ENCODE data around the gene PSPN. TPM values are rescaled to one million over a fixed set of nuclear protein-coding genes. Genes with fewer than 3 reads are reported as not detected.
"Not testable (repeated sequence)": the region's sequence is repeated elsewhere in the genome, so short reads cannot be mapped to it uniquely, and the experiment has no call there.

The PSPN gene
- total RNA-seq, 1 donor from 2014 or later = not detected

DNA sequence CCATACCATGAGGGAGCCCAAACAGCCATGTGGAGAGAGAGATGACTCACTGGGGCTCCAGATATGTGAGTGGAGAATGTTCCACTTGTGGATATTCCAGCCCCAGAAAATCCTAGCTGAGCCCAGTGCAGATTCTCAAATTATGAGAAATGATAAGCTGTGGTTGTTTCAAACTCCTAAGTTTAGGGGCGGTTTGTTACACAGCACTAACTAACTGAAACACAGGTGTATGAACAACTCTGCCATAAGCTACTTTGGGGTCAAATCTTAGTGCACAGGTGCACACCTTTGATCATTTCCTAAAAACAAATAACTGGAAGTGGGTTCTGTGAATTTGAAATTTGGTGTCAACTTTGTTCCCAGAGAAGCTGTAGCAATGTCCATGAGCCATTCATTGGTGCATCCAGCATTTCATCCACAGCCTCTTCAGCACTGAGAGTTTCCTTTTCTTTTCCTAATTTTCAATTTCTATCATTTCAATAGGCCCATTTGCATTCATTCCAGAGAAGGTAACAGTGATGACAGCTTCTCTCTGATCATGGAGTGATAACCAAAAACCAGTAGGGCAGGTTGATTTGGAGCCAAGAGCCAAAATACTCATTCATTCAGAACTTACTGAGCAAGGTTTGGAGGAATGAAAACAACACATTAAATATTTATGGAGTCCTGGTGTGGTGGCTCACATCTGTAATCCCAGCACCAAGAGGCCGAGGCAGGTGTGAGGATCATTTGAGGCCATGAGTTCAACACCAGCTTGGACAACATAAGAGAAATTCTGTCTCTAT is 23.2 kb downstream of the PSPN start:
- DNase-seq (ENCODE audit: low spot score in 2 of 2) = no peak
- no peak overlapping the region for H3K27ac ChIP-seq
- TF ChIP-seq, protein P1, sequence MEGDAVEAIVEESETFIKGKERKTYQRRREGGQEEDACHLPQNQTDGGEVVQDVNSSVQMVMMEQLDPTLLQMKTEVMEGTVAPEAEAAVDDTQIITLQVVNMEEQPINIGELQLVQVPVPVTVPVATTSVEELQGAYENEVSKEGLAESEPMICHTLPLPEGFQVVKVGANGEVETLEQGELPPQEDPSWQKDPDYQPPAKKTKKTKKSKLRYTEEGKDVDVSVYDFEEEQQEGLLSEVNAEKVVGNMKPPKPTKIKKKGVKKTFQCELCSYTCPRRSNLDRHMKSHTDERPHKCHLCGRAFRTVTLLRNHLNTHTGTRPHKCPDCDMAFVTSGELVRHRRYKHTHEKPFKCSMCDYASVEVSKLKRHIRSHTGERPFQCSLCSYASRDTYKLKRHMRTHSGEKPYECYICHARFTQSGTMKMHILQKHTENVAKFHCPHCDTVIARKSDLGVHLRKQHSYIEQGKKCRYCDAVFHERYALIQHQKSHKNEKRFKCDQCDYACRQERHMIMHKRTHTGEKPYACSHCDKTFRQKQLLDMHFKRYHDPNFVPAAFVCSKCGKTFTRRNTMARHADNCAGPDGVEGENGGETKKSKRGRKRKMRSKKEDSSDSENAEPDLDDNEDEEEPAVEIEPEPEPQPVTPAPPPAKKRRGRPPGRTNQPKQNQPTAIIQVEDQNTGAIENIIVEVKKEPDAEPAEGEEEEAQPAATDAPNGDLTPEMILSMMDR (IDR thresholded peaks at IDR 0.05) = no peak

DNA sequence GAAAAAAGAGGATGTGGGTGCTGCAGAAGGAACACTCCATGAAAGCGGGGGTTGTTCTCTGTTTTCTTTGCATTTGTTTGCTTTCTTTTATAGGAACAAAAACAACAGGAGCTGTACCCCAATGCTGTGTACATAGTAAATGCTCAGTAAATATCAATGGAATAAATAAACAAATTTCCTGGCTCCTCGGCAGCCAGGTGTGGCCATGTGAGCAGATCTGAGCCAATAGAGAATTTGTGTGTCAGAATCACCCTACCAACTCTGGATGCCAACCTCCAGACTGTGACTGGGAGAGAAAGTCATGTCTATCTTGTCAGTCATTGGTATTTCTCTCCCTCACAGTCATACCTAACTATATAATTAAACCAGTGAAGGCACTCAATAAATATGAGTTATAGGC is 25.0 kb downstream of the PSPN start:
- no peaks in the 10 kb centered on the region for H3K36me3 ChIP-seq
- intact Hi-C loops (cut with DNase I) = loop anchor here (10.0 kb wide), 1 partner anchor 136 kb away; no protein-coding TSS in a partner anchor
- no peaks in the 10 kb centered on the region for H3K27me3 ChIP-seq
- H3K27ac ChIP-seq = no peak overlapping the region
- no peaks in the 10 kb centered on the region for H3K4me1 ChIP-seq
- no peaks in the 10 kb centered on the region for H3K9me3 ChIP-seq
- no peak overlapping the region for H3K4me3 ChIP-seq
- TF ChIP-seq, protein P1 (IDR thresholded peaks at IDR 0.05) = no peak
- no peak for DNase-seq (ENCODE audit: low spot score in 2 of 2)

More for the DNA sequence above, 23.2 kb downstream of the PSPN start:
- intact Hi-C loops (cut with DNase I) = loop anchor here (10.0 kb wide), 1 partner anchor 138 kb away; no protein-coding TSS in a partner anchor
- no peaks in the 10 kb centered on the region for H3K9me3 ChIP-seq
- H3K4me1 ChIP-seq = no peaks in the 10 kb centered on the region
- H3K36me3 ChIP-seq = no peaks in the 10 kb centered on the region
- no peak overlapping the region for H3K4me3 ChIP-seq
- H3K27me3 ChIP-seq = no peaks in the 10 kb centered on the region

DNA sequence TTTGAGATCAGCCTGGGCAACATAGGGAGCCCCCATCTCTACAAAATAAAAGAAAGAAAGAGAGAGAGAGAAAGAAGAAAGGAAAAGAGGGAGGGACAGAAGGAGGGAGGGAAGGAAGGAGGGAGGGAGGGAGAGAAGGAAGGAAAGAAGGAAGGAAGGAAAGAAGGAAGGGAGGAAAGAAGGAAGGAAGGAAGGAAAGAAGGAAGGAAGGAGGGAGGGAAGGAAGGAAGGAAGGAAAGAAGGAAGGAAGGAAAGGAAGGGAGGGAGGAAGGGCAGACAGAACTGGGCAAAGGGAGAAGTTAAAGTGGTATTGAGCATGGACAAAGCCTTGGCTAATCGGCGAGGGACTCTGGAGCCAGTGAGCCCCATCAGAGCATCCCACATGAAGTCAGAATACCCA is 26.5 kb downstream of the PSPN start:
- H3K9me3 ChIP-seq; H3K4me3 ChIP-seq; H3K27ac ChIP-seq; DNase-seq (ENCODE audit: low spot score in 2 of 2); H3K36me3 ChIP-seq; H3K27me3 ChIP-seq; intact Hi-C loops (cut with DNase I); H3K4me1 ChIP-seq: not testable (repeated sequence)

DNA sequence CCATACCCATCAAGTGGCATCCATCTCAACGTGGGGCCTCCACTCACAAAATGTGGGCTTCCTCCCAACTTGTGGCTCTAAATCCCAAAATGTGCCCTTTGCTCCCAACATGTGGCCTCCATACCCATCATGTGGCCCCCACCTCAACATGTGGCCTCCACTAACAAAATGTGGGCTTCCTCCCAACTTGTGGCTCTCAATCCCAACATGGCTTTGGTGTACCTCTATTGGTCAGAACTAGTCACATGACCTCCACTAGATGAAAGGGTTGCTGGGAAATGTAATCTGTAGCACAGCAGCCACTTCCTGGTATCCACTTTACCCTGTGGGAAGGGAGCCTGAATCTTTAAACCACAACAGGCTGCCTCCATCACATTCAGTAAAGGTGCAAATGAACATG is 32.3 kb downstream of the PSPN start:
- Histone ChIP-seq H3K27ac (no peak overlapping the region), H3K4me3 (no peak overlapping the region), H3K27me3 (no peaks in the 10 kb centered on the region), H3K36me3 (no peaks in the 10 kb centered on the region), H3K4me1 (no peaks in the 10 kb centered on the region), H3K9me3 (no peaks in the 10 kb centered on the region)
- TF ChIP-seq, protein P1 (IDR thresholded peaks at IDR 0.05) = no peak
- no peak for DNase-seq (ENCODE audit: low spot score in 2 of 2)
- intact Hi-C loops (cut with DNase I) = no loop called here

DNA sequence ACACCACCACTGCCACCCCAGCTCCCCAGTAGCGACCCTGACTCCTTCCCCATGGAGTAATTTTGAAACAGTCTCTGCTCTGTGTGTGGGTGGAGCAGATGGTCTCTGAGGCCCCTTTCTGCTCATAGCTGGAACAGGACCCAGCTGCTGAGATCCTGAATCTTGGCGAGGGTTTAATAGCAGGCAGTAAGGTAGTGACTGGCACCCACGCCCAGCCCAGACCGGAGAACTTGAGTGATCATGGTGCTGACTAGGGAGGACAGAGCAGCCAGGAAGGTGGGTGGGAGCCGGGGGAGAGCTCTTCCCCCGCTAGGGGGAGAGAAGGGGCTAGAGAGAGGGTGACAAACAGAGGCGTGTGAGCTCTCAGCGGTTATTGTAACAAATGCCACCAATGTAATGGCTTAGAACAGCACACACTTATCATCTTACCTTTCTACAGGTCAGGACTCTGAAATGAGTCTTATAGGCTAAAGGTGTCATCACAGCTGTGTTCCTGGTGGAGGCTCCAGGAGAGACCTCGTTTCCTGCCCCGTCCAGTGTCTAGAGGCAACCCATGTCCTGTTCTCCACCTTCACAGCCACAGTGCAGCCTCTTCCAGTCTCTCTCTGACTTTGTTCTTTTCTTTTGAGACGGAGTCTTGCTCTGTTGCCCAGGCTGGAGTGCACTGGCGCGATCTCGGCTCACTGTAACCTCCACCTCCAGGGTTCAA is 35.1 kb downstream of the PSPN start:
- no peaks in the 10 kb centered on the region for H3K4me1 ChIP-seq
- no peak for DNase-seq (ENCODE audit: low spot score in 2 of 2)
- H3K27me3 ChIP-seq = no peaks in the 10 kb centered on the region
- intact Hi-C loops (cut with DNase I) = no loop called here
- H3K4me3 ChIP-seq = no peak overlapping the region
- no peaks in the 10 kb centered on the region for H3K9me3 ChIP-seq
- TF ChIP-seq, protein P1 (IDR thresholded peaks at IDR 0.05) = no peak
- no peak overlapping the region for H3K27ac ChIP-seq
- H3K36me3 ChIP-seq = no peaks in the 10 kb centered on the region
